HepG2 (cell line): ENCODE measurements around the gene RUNDC1. TPM values are rescaled to one million over a fixed set of nuclear protein-coding genes. Genes with fewer than 3 reads are reported as not detected.

Source experiments
- AHR ChIP-seq: IDR thresholded peaks from 2 replicates; pipeline ENCODE4 v1.6.1; 2018; ENCODE audit warnings: missing genetic modification reagents, missing compliant biosample characterization
- ASH2L ChIP-seq: fragments of 300-600, 200-600 bp; sonication (generic); IDR thresholded peaks from 2 replicates; pipeline ENCODE4 v1.7.0; 2017; ENCODE audit warnings: low read depth, mild to moderate bottlenecking, moderate library complexity, mixed read lengths, low read length; ENCODE audit not compliant: insufficient read length
- ATRX ChIP-seq: sonication (generic); formaldehyde crosslinking; IDR thresholded peaks from 2 replicates; pipeline ENCODE4 v1.4.0; 2020; ENCODE audit warnings: missing genetic modification reagents, borderline replicate concordance
- BRD4 ChIP-seq: sonication (generic); formaldehyde crosslinking; IDR thresholded peaks from 2 replicates; pipeline ENCODE4 v1.4.0; 2020; ENCODE audit warnings: missing genetic modification reagents
- DDIT3 ChIP-seq: sonication (generic); formaldehyde crosslinking; IDR thresholded peaks from 2 replicates; pipeline ENCODE4 v1.4.0; 2020; ENCODE audit warnings: mild to moderate bottlenecking, missing genetic modification reagents
- FUBP1 ChIP-seq: sonication (generic); formaldehyde crosslinking; IDR thresholded peaks from 2 replicates; pipeline ENCODE4 v1.5.1; 2020; ENCODE audit warnings: missing genetic modification reagents, mild to moderate bottlenecking, borderline replicate concordance
- HOXA5 ChIP-seq: sonication (generic); formaldehyde crosslinking; IDR thresholded peaks from 2 replicates; pipeline ENCODE4 v1.4.0; 2020; ENCODE audit warnings: missing genetic modification reagents
- JUND ChIP-seq: sonication (generic); formaldehyde crosslinking; IDR thresholded peaks from 2 replicates; pipeline ENCODE4 v1.8.0; 2022; ENCODE audit warnings: mild to moderate bottlenecking, missing genetic modification reagents
- KDM1A ChIP-seq: IDR thresholded peaks from 2 replicates; pipeline ENCODE4 v1.6.1; 2016; ENCODE audit warnings: missing compliant biosample characterization
- KMT2B ChIP-seq: IDR thresholded peaks from 2 replicates; pipeline ENCODE4 v1.6.1; 2016; ENCODE audit warnings: missing genetic modification reagents, missing compliant biosample characterization
- RXRA ChIP-seq: sonication (generic); formaldehyde crosslinking; IDR thresholded peaks from 2 replicates; pipeline ENCODE4 v1.5.1; 2020; ENCODE audit warnings: missing genetic modification reagents
- SIX4 ChIP-seq: sonication (generic); formaldehyde crosslinking; IDR thresholded peaks from 2 replicates; pipeline ENCODE4 v1.4.0; 2020; ENCODE audit warnings: missing genetic modification reagents
- SNAPC4 ChIP-seq: sonication (generic); formaldehyde crosslinking; IDR thresholded peaks from 2 replicates; pipeline ENCODE4 v1.4.0; 2020; ENCODE audit warnings: mild to moderate bottlenecking, missing genetic modification reagents
- TBX2 ChIP-seq: sonication (generic); formaldehyde crosslinking; IDR thresholded peaks from 2 replicates; pipeline ENCODE4 v1.5.0; 2020; ENCODE audit warnings: missing genetic modification reagents, mild to moderate bottlenecking, borderline replicate concordance
- TRIM22 ChIP-seq: fragments of 450-650 bp; IDR thresholded peaks from 2 replicates; pipeline ENCODE4 v1.6.1; 2017
- ZBTB34 ChIP-seq: sonication (generic); formaldehyde crosslinking; IDR thresholded peaks from 2 replicates; pipeline ENCODE4 v1.8.0; 2022; ENCODE audit warnings: mild to moderate bottlenecking, missing genetic modification reagents
- ZNF124 ChIP-seq: sonication (generic); formaldehyde crosslinking; IDR thresholded peaks from 2 replicates; pipeline ENCODE4 v1.4.0; 2020; ENCODE audit warnings: missing genetic modification reagents
- ZNF20 ChIP-seq: sonication (generic); formaldehyde crosslinking; IDR thresholded peaks from 2 replicates; pipeline ENCODE4 v1.4.0; 2020; ENCODE audit warnings: mild to moderate bottlenecking, moderate library complexity, missing genetic modification reagents
- ZNF496 ChIP-seq: sonication (generic); formaldehyde crosslinking; IDR thresholded peaks from 2 replicates; pipeline ENCODE4 v1.8.1; 2023; ENCODE audit warnings: mild to moderate bottlenecking, moderate library complexity, missing genetic modification reagents; ENCODE audit not compliant: insufficient replicate concordance
- ZSCAN20 ChIP-seq: sonication (generic); formaldehyde crosslinking; IDR thresholded peaks from 2 replicates; pipeline ENCODE4 v1.4.0; 2020; ENCODE audit warnings: missing genetic modification reagents, mild to moderate bottlenecking, borderline replicate concordance
- polyA plus RNA-seq, 8 experiments: library from polyadenylated mRNA; depleted of rRNA in 3 of 8; stranded (reverse) in 7 of 8; unstranded in 1 of 8; fragments of >200 nt; fragmentation: Illumina TruSeq in 4 of 8; extraction: Trizol in 4 of 8; gene quantifications; 2 replicates each; pipeline versions ENCODE4 v1.2.1 to v1.2.3, GENCODE V29; 2011 to 2016; ENCODE audit warnings: low read depth in 4 of 8, missing spikeins in 1 of 8, mixed read lengths in 1 of 8; ENCODE audit not compliant: insufficient read depth in 1 of 8
- total RNA-seq, 5 experiments: library from RNA; depleted of rRNA; stranded (reverse); fragments of >200 nt; fragmentation: Illumina TruSeq; extraction: Trizol; gene quantifications; 2 replicates each; pipeline ENCODE4 v1.2.3, GENCODE V29; 2016; ENCODE audit warnings: low read depth in 1 of 5

The RUNDC1 gene
- total and polyA plus RNA-seq, 2 of the 13 experiments (the other 11 are each of a cell fraction or from before 2014, with no cell fraction given) = 10.3 to 11.4 TPM

GRCh38 chr17:43010667-43011308, 30.4 kb downstream of the RUNDC1 start (continued):
- TF ChIP-seq SNAPC4 (CRISPR knock-in tag) (peak; percentile 84), FUBP1 (CRISPR knock-in tag) (no peak), TBX2 (CRISPR knock-in tag) (peak; percentile 89), ZNF124 (CRISPR knock-in tag) (peak; percentile 56; the same call in 1 of the 2 replicates), ASH2L (peak; percentile 93), DDIT3 (CRISPR knock-in tag) (peak; percentile 3; the same call in 1 of the 2 replicates), RXRA (CRISPR knock-in tag) (peak; percentile 86; the same call in 1 of the 2 replicates), KDM1A (CRISPR knock-in tag) (peak; percentile 29; the same call in 1 of the 2 replicates), JUND (CRISPR knock-in tag) (no peak), ZBTB34 (CRISPR knock-in tag) (0 out of 2 replicates have a peak, but pooled peaks have one; percentile 55), BRD4 (CRISPR knock-in tag) (0 out of 2 replicates have a peak, but pooled peaks have one; percentile 11), TRIM22 (no peak), HOXA5 (no peak; the same call in 1 of the 2 replicates), KMT2B (0 out of 2 replicates have a peak, but pooled peaks have one; percentile 43), AHR (CRISPR knock-in tag) (no peak), SIX4 (CRISPR knock-in tag) (peak; percentile 69; the same call in 1 of the 2 replicates), ZSCAN20 (CRISPR knock-in tag) (no peak), ATRX (CRISPR knock-in tag) (no peak), ZNF20 (CRISPR knock-in tag) (no peak), ZNF496 (CRISPR knock-in tag) (no peak)
